ENCODE data around the gene NR2F2. TPM values are rescaled to one million over a fixed set of nuclear protein-coding genes. Genes with fewer than 3 reads are reported as not detected.

The NR2F2 gene
- total and polyA plus RNA-seq, 4 donors = 15.0 to 73.5 (median 35.4) TPM

DNA sequence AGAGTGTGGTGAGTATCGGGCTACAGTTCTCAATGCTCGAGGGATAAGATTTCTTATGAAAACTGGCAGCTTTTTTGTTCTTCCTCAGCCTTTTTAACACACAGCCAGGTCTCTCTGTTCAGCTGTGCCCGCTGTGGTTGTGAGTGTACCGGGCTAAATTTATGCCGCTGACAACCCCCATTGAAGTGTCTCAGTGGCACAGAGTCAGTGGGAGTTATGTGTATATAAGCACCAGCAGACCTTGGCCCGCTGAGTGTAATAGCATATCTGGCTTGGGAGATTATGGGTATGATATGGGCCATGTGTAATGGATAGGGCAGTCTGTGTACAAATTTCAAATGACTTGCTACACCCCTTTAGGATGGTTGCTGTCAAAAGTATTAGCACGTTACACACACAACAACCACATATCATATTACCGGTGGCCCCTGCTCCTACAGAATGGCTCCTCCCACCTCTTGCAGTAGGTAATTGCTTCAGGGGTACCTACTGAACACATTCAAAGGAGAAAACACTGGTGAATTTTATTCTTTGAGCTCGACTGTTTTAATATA lies 26.9 kb upstream of the NR2F2 start:
- 83 to 86% methylated on average over 9 of the region's 9 CpGs for WGBS, 2 donors
- peaks cover 0 to 3% (median 1%) of the 10 kb centered on the region in 4 donors for H3K9me3 ChIP-seq (ENCODE audit: control insufficient read depth in 4 of 4, insufficient read depth in 3 of 4, low read length in 3 of 4)
- ATAC-seq (ENCODE audit: insufficient read depth, low FRiP score) (no peak), DNase-seq (no peak)
- no peak overlapping the region for H3K27ac ChIP-seq (ENCODE audit: low read depth in 1 of 2, low read length in 1 of 2)
- H3K27me3 ChIP-seq (ENCODE audit: control insufficient read depth in 3 of 3, insufficient read depth in 3 of 3, low read length in 2 of 3) = no peaks in the 10 kb centered on the region
- H3K36me3 ChIP-seq (ENCODE audit: control insufficient read depth in 4 of 4, insufficient read depth in 4 of 4, low read length in 4 of 4) = peaks cover 0 to 4% (median 0%) of the 10 kb centered on the region in 4 donors
- H3K4me3 ChIP-seq = no peak overlapping the region
- H3K4me1 ChIP-seq (ENCODE audit: control insufficient read depth in 5 of 5, insufficient read depth in 5 of 5, low read length in 5 of 5) = peaks cover 0 to 16% (median 2%) of the 10 kb centered on the region in 5 donors
- no peak overlapping the region for H3K9ac ChIP-seq (ENCODE audit: insufficient read depth in 1 of 2, low read length in 2 of 2)
- no peak for TF ChIP-seq CTCF (IDR thresholded peaks at IDR 0.05; ENCODE audit: control extremely low read depth, extremely low read depth)

DNA sequence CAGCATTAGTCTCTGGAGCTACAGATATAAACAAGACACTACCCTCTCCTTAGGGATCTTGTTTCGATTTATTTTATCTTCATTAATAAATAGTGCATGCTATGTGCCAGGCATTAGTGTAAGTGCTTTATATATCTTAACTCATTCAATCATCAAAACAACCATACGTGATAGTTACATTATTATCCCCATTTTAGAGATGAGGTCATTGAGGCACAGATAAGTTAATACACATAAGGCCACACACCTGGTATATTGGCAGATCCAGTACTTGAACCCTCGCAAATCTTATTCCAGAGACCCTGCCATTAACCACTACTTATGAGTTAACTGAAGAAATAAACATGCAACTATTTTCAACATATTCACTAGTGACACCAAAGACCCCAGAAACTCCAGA lies 25.7 kb upstream of the NR2F2 start:
- DNase-seq (no peak), ATAC-seq (ENCODE audit: insufficient read depth, low FRiP score) (no peak)
- Histone ChIP-seq H3K9ac (ENCODE audit: insufficient read depth in 1 of 2, low read length in 2 of 2) (no peak overlapping the region), H3K36me3 (ENCODE audit: control insufficient read depth in 4 of 4, insufficient read depth in 4 of 4, low read length in 4 of 4) (no peaks in the 10 kb centered on the region), H3K27me3 (ENCODE audit: control insufficient read depth in 3 of 3, insufficient read depth in 3 of 3, low read length in 2 of 3) (no peaks in the 10 kb centered on the region), H3K4me3 (no peak overlapping the region), H3K27ac (ENCODE audit: low read depth in 1 of 2, low read length in 1 of 2) (no peak overlapping the region), H3K4me1 (ENCODE audit: control insufficient read depth in 5 of 5, insufficient read depth in 5 of 5, low read length in 5 of 5) (peaks cover 0 to 19% (median 2%) of the 10 kb centered on the region in 5 donors), H3K9me3 (ENCODE audit: control insufficient read depth in 4 of 4, insufficient read depth in 3 of 4, low read length in 3 of 4) (no peaks in the 10 kb centered on the region)
- WGBS, 2 donors = 74 to 91% methylated on average over 3 of the region's 3 CpGs
- no peak for TF ChIP-seq CTCF (IDR thresholded peaks at IDR 0.05; ENCODE audit: control extremely low read depth, extremely low read depth)

GRCh38 chr15:96306321-96306720 lies 24.2 kb upstream of the NR2F2 start:
- H3K36me3 ChIP-seq (ENCODE audit: control insufficient read depth in 4 of 4, insufficient read depth in 4 of 4, low read length in 4 of 4) = no peaks in the 10 kb centered on the region
- no peak overlapping the region for H3K4me3 ChIP-seq
- no peak for TF ChIP-seq CTCF (IDR thresholded peaks at IDR 0.05; ENCODE audit: control extremely low read depth, extremely low read depth)
- DNase-seq (no peak), ATAC-seq (ENCODE audit: insufficient read depth, low FRiP score) (no peak)
- no peak overlapping the region for H3K9ac ChIP-seq (ENCODE audit: insufficient read depth in 1 of 2, low read length in 2 of 2)
- H3K9me3 ChIP-seq (ENCODE audit: control insufficient read depth in 4 of 4, insufficient read depth in 3 of 4, low read length in 3 of 4) = no peaks in the 10 kb centered on the region
- 95 to 97% methylated on average over 1 of the region's 1 CpG for WGBS, 2 donors
- no peaks in the 10 kb centered on the region for H3K27me3 ChIP-seq (ENCODE audit: control insufficient read depth in 3 of 3, insufficient read depth in 3 of 3, low read length in 2 of 3)
- H3K27ac ChIP-seq (ENCODE audit: low read depth in 1 of 2, low read length in 1 of 2) = no peak overlapping the region
- H3K4me1 ChIP-seq (ENCODE audit: control insufficient read depth in 5 of 5, insufficient read depth in 5 of 5, low read length in 5 of 5) = peaks cover 0 to 10% (median 2%) of the 10 kb centered on the region in 5 donors
